HG03060 (cell line): Measurements from ENCODE around the gene KCNT1.

ENCODE experiments used
- ATAC-seq: cut with Tn5 transposase; IDR thresholded peaks from one replicate; pipeline ENCODE4 v1.9.1; 2021; ENCODE audit warnings: low read depth, moderate number of reproducible peaks; ENCODE audit not compliant: unreplicated experiment

KCNT1 gene

GRCh38 chr9:135775911-135776310 lies 73.9 kb downstream of the KCNT1 start:
- ATAC-seq: no peak

GRCh38 chr9:135776893-135777622 lies 75.1 kb downstream of the KCNT1 start:
- ATAC-seq: no peak

- ATAC-seq: no peak
These were observed 75.7 kb downstream of the KCNT1 start for GRCh38 chr9:135777623-135778177.

- ATAC-seq: no peak
These were observed 76.4 kb downstream of the KCNT1 start for GRCh38 chr9:135778421-135778820.

GRCh38 chr9:135779571-135779970 lies 77.6 kb downstream of the KCNT1 start:
- ATAC-seq: no peak

- ATAC-seq: no peak
These were observed 78.1 kb downstream of the KCNT1 start for GRCh38 chr9:135780086-135780485.

- ATAC-seq: no peak
These were observed 78.6 kb downstream of the KCNT1 start for GRCh38 chr9:135780626-135781025.

- no peak for ATAC-seq
These were observed 81.0 kb downstream of the KCNT1 start for GRCh38 chr9:135782946-135783345.

- ATAC-seq: no peak
These were observed 81.7 kb downstream of the KCNT1 start for GRCh38 chr9:135783540-135784245.

- ATAC-seq: no peak
These were observed 83.1 kb downstream of the KCNT1 start for GRCh38 chr9:135785013-135785575.

GRCh38 chr9:135786146-135786690 lies 84.2 kb downstream of the KCNT1 start:
- no peak for ATAC-seq

- ATAC-seq: no peak
These were observed 85.3 kb downstream of the KCNT1 start for GRCh38 chr9:135787317-135787716.

- no peak for ATAC-seq
These were observed 86.0 kb downstream of the KCNT1 start for GRCh38 chr9:135787776-135788575.

- no peak for ATAC-seq
These were observed 86.8 kb downstream of the KCNT1 start for GRCh38 chr9:135788576-135789300.

GRCh38 chr9:135789838-135790291 lies 87.9 kb downstream of the KCNT1 start:
- no peak for ATAC-seq

GRCh38 chr9:135790356-135790755 lies 88.4 kb downstream of the KCNT1 start:
- ATAC-seq: no peak

GRCh38 chr9:135790850-135791249 lies 88.9 kb downstream of the KCNT1 start:
- no peak for ATAC-seq

GRCh38 chr9:135791431-135792267 lies 89.7 kb downstream of the KCNT1 start:
- ATAC-seq: no peak
